Aorta (tissue), 5 donors: ENCODE measurements around the gene S100B. TPM values are rescaled to one million over a fixed set of nuclear protein-coding genes. Genes with fewer than 3 reads are reported as not detected.
A peak's percentile ranks its signal among the peaks of the same experiment; 100 is the strongest.
"Not testable (repeated sequence)": the region's sequence is repeated elsewhere in the genome, so short reads cannot be mapped to it uniquely, and the experiment has no call there.

ENCODE experiments used
- ATAC-seq: fragments of 200-7000 bp; cut with Tn5 transposase; one replicate; pipeline ENCODE4 v1.9.1; 2022; ENCODE audit warnings: moderate library complexity; ENCODE audit not compliant: low FRiP score
- DNase-seq, 2 donors: peaks; one replicate each; pipeline ENCODE4 v3.0.0-alpha.2; 2020
- H3K27ac ChIP-seq, 2 donors: one replicate each; pipeline ENCODE4 v1.5.1; 2013; ENCODE audit warnings: low read length in 2 of 2, mild to moderate bottlenecking in 2 of 2, moderate library complexity in 2 of 2, control low read depth in 1 of 2, inconsistent platforms in 1 of 2, low read depth in 1 of 2
- H3K27me3 ChIP-seq, 2 donors: one replicate each; pipeline ENCODE4 v1.6.1; 2013; ENCODE audit warnings: control low read depth in 1 of 2, low read length in 1 of 2, mild to moderate bottlenecking in 1 of 2, moderate library complexity in 1 of 2; ENCODE audit not compliant: insufficient read depth in 2 of 2, control insufficient read depth in 1 of 2
- H3K36me3 ChIP-seq, 2 donors: one replicate each; pipeline ENCODE4 v1.6.1; 2013; ENCODE audit warnings: control low read depth in 1 of 2, low read length in 1 of 2, mild to moderate bottlenecking in 1 of 2; ENCODE audit not compliant: insufficient read depth in 2 of 2, control insufficient read depth in 1 of 2
- H3K4me1 ChIP-seq, 2 donors: one replicate each; pipeline ENCODE4 v1.6.1; 2013; ENCODE audit warnings: low read length in 2 of 2, control low read depth in 1 of 2, mild to moderate bottlenecking in 1 of 2, moderate library complexity in 1 of 2; ENCODE audit not compliant: insufficient read depth in 2 of 2, control insufficient read depth in 1 of 2
- H3K4me3 ChIP-seq, 2 donors: one replicate each; pipeline ENCODE4 v1.5.1; 2013; ENCODE audit warnings: low read length in 2 of 2, control low read depth in 1 of 2, mild to moderate bottlenecking in 1 of 2
- H3K9me3 ChIP-seq: one replicate; pipeline ENCODE4 v1.6.1; 2013; ENCODE audit warnings: mild to moderate bottlenecking, low read length; ENCODE audit not compliant: control insufficient read depth
- WGBS, 2 donors: extraction: QIAGEN DNeasy Blood & Tissue Kit; methylation state at CpG; one replicate each; pipeline ENCODE4 v1.1.7; 2013; 5-methylcytosine and 5-hydroxymethylcytosine counted together
- intact Hi-C, 2 donors: fragments of 100-400 bp; cut with DNase I; formaldehyde crosslinking; loops; one replicate each; pipeline versions ENCODE4 v1.14.2 to v1.15.0; 2022
- polyA plus RNA-seq, 2 donors: library from polyadenylated mRNA; stranded (reverse); fragments of 200-250 nt; gene quantifications; one replicate each; pipeline ENCODE4 v1.2.3, GENCODE V29; 2013
- total RNA-seq, 2 donors: library from RNA; stranded (reverse); fragmentation: NEBNext Ultra II Directional; extraction: Animal tissue kit (Norgen Biotek cat#: 25700); gene quantifications; one replicate each; pipeline ENCODE4 v1.2.1, GENCODE V29; 2021
- donor health status: healthy with polysubstance abuse.
- donor health status: Bipolar disorder and iron deficiency.
- donor health status: DM: no; HTN: no; CAD: no.
- donor health status: DM: no; HTN: no; CAD: no.
- donor health status: DM: yes; HTN: yes; CAD: no.

S100B gene
- total and polyA plus RNA-seq, 4 donors: 1.1 to 8.7 (median 5.6) TPM

- H3K27me3 ChIP-seq, H3K4me1 ChIP-seq, DNase-seq, H3K9me3 ChIP-seq, ATAC-seq, H3K27ac ChIP-seq, intact Hi-C loops, H3K4me3 ChIP-seq, H3K36me3 ChIP-seq: not testable (repeated sequence)
- 95 to 99% methylated on average over 5 of the region's 5 CpGs for WGBS, 2 donors
Observed at GRCh38 chr21:46577786-46578185, 27.1 kb downstream of the S100B start.

GRCh38 chr21:46572850-46573249 lies 32.0 kb downstream of the S100B start:
- H3K27me3 ChIP-seq: no peaks in the 10 kb centered on the region
- WGBS, 2 donors: 99 to 100% methylated on average over 1 of the region's 1 CpG

GRCh38 chr21:46570631-46571030 lies 34.3 kb downstream of the S100B start:
- no peak for ATAC-seq
- Histone ChIP-seq H3K27me3 (no peaks in the 10 kb centered on the region), H3K27ac (no peak overlapping the region), H3K4me1 (no peaks in the 10 kb centered on the region), H3K9me3 (peaks cover 3% of the 10 kb centered on the region), H3K4me3 (no peak overlapping the region), H3K36me3 (peaks cover 6 to 19% of the 10 kb centered on the region in 2 donors)
- DNase-seq: no peak
- intact Hi-C loops: no loop called here

More at GRCh38 chr21:46572850-46573249, 32.0 kb downstream of the S100B start:
- H3K4me1 ChIP-seq: no peaks in the 10 kb centered on the region
- H3K27ac ChIP-seq: no peak overlapping the region
- DNase-seq (no peak), ATAC-seq (no peak)
- intact Hi-C loops: no loop called here
- no peak overlapping the region for H3K4me3 ChIP-seq
- H3K36me3 ChIP-seq: peaks cover 6% of the 10 kb centered on the region in 2 donors
- peaks cover 3% of the 10 kb centered on the region for H3K9me3 ChIP-seq

GRCh38 chr21:46570119-46570518 lies 34.8 kb downstream of the S100B start:
- Histone ChIP-seq H3K27me3 (no peaks in the 10 kb centered on the region), H3K4me1 (no peaks in the 10 kb centered on the region), H3K36me3 (peaks cover 6 to 20% of the 10 kb centered on the region in 2 donors), H3K4me3 (no peak overlapping the region), H3K9me3 (peaks cover 3% of the 10 kb centered on the region), H3K27ac (no peak overlapping the region)
- WGBS, 2 donors: 46 to 53% methylated on average over 2 of the region's 2 CpGs
- ATAC-seq (no peak), DNase-seq (no peak)
- intact Hi-C loops: no loop called here

- intact Hi-C loops: no loop called here
- ATAC-seq: no peak
- Histone ChIP-seq H3K27ac (no peak overlapping the region), H3K36me3 (peaks cover 6 to 20% of the 10 kb centered on the region in 2 donors), H3K27me3 (no peaks in the 10 kb centered on the region), H3K4me3 (no peak overlapping the region), H3K9me3 (peaks cover 3% of the 10 kb centered on the region), H3K4me1 (no peaks in the 10 kb centered on the region)
- WGBS, 2 donors: 83 to 87% methylated on average over 1 of the region's 1 CpG
- DNase-seq: no peak
Observed at GRCh38 chr21:46569081-46569480, 35.8 kb downstream of the S100B start.

GRCh38 chr21:46568562-46568961 lies 36.3 kb downstream of the S100B start:
- H3K27ac ChIP-seq: no peak overlapping the region
- intact Hi-C loops: no loop called here
- no peak for DNase-seq
- no peak for ATAC-seq
- 88 to 89% methylated on average over 4 of the region's 4 CpGs for WGBS, 2 donors
- no peak overlapping the region for H3K4me3 ChIP-seq
- H3K36me3 ChIP-seq: peaks cover 6 to 20% of the 10 kb centered on the region in 2 donors
- peaks cover 3% of the 10 kb centered on the region for H3K9me3 ChIP-seq
- no peaks in the 10 kb centered on the region for H3K27me3 ChIP-seq
- H3K4me1 ChIP-seq: no peaks in the 10 kb centered on the region

GRCh38 chr21:46567348-46567747 lies 37.5 kb downstream of the S100B start:
- H3K27ac ChIP-seq: no peak overlapping the region
- H3K4me3 ChIP-seq: no peak overlapping the region
- DNase-seq: peak in 1 of 2 donors; percentile 68
- peaks cover 3% of the 10 kb centered on the region for H3K9me3 ChIP-seq
- no peak for ATAC-seq
- intact Hi-C loops: no loop called here
- H3K36me3 ChIP-seq: peaks cover 6 to 20% of the 10 kb centered on the region in 2 donors
- no peaks in the 10 kb centered on the region for H3K27me3 ChIP-seq
- WGBS, 2 donors: 94 to 98% methylated on average over 15 of the region's 15 CpGs
- H3K4me1 ChIP-seq: no peaks in the 10 kb centered on the region

- Histone ChIP-seq H3K9me3 (no peaks in the 10 kb centered on the region), H3K27me3 (no peaks in the 10 kb centered on the region), H3K36me3 (peaks cover 2 to 16% of the 10 kb centered on the region in 2 donors), H3K4me3 (no peak overlapping the region), H3K4me1 (no peaks in the 10 kb centered on the region), H3K27ac (no peak overlapping the region)
- WGBS, 2 donors: 80 to 86% methylated on average over 10 of the region's 10 CpGs
- DNase-seq: no peak
- no peak for ATAC-seq
- intact Hi-C loops: no loop called here
Observed at GRCh38 chr21:46564391-46564790, 40.5 kb downstream of the S100B start.

GRCh38 chr21:46562964-46563607 lies 41.8 kb downstream of the S100B start:
- ATAC-seq (no peak), DNase-seq (peak in 1 of 2 donors; percentile 69)
- Histone ChIP-seq H3K27ac (no peak overlapping the region), H3K4me1 (no peaks in the 10 kb centered on the region), H3K4me3 (no peak overlapping the region), H3K36me3 (peaks cover 0 to 16% of the 10 kb centered on the region in 2 donors), H3K9me3 (no peaks in the 10 kb centered on the region), H3K27me3 (no peaks in the 10 kb centered on the region)
- intact Hi-C loops: no loop called here
- 86% methylated on average over 14 of the region's 14 CpGs for WGBS, 2 donors
